Psoas muscle (tissue), 8 donors: Measurements from ENCODE around the gene SLC9A2. TPM values are rescaled to one million over a fixed set of nuclear protein-coding genes. Genes with fewer than 3 reads are reported as not detected.

Experiments used
- ATAC-seq, 4 donors: fragments of 200-7000 bp; cut with Tn5 transposase; one replicate each; pipeline ENCODE4 v1.9.1; 2020; ENCODE audit warnings: moderate library complexity in 3 of 4, mild to moderate bottlenecking in 2 of 4
- DNase-seq, 2 donors: peaks; one replicate each; pipeline ENCODE4 v3.0.0-alpha.2; 2020
- H3K27ac ChIP-seq: fragments of 200-600 bp; one replicate; pipeline ENCODE4 v1.8.0; 2022
- H3K27me3 ChIP-seq, 3 donors: fragments of 200-600 bp in 1 of 3; one replicate each; pipeline versions ENCODE4 v1.6.1 to v1.8.0; 2013 to 2022; ENCODE audit warnings: low read length in 2 of 3, mild to moderate bottlenecking in 2 of 3, moderate library complexity in 1 of 3; ENCODE audit not compliant: insufficient read depth in 3 of 3
- H3K36me3 ChIP-seq, 2 donors: fragments of 200-600 bp in 1 of 2; one replicate each; pipeline versions ENCODE4 v1.6.1 to v1.8.0; 2013 to 2022; ENCODE audit warnings: low read depth in 1 of 2, mild to moderate bottlenecking in 1 of 2, moderate library complexity in 1 of 2; ENCODE audit not compliant: insufficient read depth in 1 of 2
- H3K4me1 ChIP-seq: fragments of 200-600 bp; one replicate; pipeline ENCODE4 v1.8.0; 2022
- H3K4me3 ChIP-seq: fragments of 200-600 bp; one replicate; pipeline ENCODE4 v1.8.0; 2022; ENCODE audit warnings: mild to moderate bottlenecking
- H3K9me3 ChIP-seq: fragments of 200-600 bp; one replicate; pipeline ENCODE4 v1.8.0; 2022
- WGBS, 3 donors: extraction: QIAGEN DNeasy Blood & Tissue Kit; methylation state at CpG; one replicate each; pipeline versions ENCODE4 v1.1.6 to v1.1.7; 2013; 5-methylcytosine and 5-hydroxymethylcytosine counted together
- intact Hi-C, 2 donors: fragments of 100-400 bp; cut with DNase I; formaldehyde crosslinking; loops; one replicate each; pipeline versions ENCODE4 v1.11.0 to v1.14.2; 2022
- polyA plus RNA-seq, 3 donors: library from polyadenylated mRNA; stranded (reverse); fragments of 200-250 nt; gene quantifications; one replicate each; pipeline ENCODE4 v1.2.3, GENCODE V29; 2013
- total RNA-seq, 4 donors: library from RNA; stranded (reverse); fragmentation: NEBNext Ultra II Directional in 2 of 4; extraction: Animal tissue kit (Norgen Biotek cat#: 25700) in 2 of 4; gene quantifications; one replicate each; pipeline versions ENCODE4 v1.2.1 to v1.2.4, GENCODE V29; 2021 to 2023
- TF ChIP-seq, protein P1 (sequence below): fragments of 200-600 bp; IDR thresholded peaks from one replicate; pipeline ENCODE4 v1.8.0; 2022; ENCODE audit warnings: antibody characterized with exemption
- donor health status: healthy with polysubstance abuse.
- donor health status: DM: no; HTN: no; CAD: no; lungs with moderate emphysema.
- donor health status: Bipolar disorder and iron deficiency.
- donor health status: healthy.
- donor health status: DM: yes; HTN: yes; CAD: no.
- donor health status: DM: no; HTN: no; CAD: no.
- donor health status: DM: no; HTN: no; CAD: no.
- donor health status: DM: yes; HTN: yes; CAD: no.

The SLC9A2 gene
- total and polyA plus RNA-seq, 7 donors, result 0.81 to 9.3 (median 6.3) TPM

DNA sequence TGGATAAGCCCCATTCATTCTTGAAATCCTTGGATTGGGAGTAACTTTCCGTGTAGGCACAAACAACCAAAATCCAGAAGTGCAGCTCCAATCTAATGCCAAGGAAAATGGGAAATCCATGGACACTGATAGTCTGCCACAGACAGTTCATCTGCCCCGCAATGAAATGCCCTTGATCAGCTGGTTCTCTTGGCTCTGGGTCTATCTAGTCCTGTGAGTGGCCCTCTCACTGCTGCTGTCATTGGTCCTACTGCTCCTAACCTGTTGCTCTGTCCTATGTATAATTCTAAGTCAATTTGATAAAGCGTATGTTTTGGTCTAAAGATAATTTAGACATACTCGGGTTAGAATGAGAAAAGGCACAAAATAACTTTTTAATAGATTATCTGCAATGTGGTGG is 128.8 kb downstream of the SLC9A2 start:
- Histone ChIP-seq H3K9me3 (peaks cover 5% of the 10 kb centered on the region), H3K4me3 (no peak overlapping the region), H3K27ac (no peak overlapping the region), H3K27me3 (no peaks in the 10 kb centered on the region), H3K36me3 (no peaks in the 10 kb centered on the region), H3K4me1 (no peaks in the 10 kb centered on the region)
- DNase-seq (no peak), ATAC-seq (no peak)
- whole genome bisulfite sequencing, 3 donors, result 89 to 93% (median 90%) methylated on average over 4 of the region's 4 CpGs
- intact Hi-C loops, result no loop called here
- TF ChIP-seq, protein P1, sequence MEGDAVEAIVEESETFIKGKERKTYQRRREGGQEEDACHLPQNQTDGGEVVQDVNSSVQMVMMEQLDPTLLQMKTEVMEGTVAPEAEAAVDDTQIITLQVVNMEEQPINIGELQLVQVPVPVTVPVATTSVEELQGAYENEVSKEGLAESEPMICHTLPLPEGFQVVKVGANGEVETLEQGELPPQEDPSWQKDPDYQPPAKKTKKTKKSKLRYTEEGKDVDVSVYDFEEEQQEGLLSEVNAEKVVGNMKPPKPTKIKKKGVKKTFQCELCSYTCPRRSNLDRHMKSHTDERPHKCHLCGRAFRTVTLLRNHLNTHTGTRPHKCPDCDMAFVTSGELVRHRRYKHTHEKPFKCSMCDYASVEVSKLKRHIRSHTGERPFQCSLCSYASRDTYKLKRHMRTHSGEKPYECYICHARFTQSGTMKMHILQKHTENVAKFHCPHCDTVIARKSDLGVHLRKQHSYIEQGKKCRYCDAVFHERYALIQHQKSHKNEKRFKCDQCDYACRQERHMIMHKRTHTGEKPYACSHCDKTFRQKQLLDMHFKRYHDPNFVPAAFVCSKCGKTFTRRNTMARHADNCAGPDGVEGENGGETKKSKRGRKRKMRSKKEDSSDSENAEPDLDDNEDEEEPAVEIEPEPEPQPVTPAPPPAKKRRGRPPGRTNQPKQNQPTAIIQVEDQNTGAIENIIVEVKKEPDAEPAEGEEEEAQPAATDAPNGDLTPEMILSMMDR, result no peak

DNA sequence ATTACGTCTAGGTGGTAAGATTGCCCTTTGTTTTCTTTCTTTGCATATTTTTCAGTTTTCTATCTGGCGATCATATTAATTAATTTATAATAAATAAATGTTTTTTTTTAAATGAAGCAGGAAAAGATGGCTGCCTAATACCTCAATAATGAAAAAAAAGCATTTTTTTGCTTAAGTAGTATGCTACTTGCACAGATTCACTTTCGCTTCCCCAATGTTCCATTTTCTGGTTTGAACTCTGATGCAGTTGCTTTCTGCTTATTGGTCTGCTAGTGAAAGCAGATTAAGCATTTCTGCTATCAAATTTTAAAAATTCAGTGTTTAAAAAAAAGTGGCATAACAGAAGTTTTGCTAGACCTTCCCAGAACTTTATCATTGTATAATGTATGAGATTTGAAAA is 130.6 kb downstream of the SLC9A2 start:
- Histone ChIP-seq H3K9me3 (no peaks in the 10 kb centered on the region), H3K36me3 (no peaks in the 10 kb centered on the region), H3K27ac (no peak overlapping the region), H3K4me3 (no peak overlapping the region), H3K27me3 (no peaks in the 10 kb centered on the region), H3K4me1 (peaks cover 3% of the 10 kb centered on the region)
- DNase-seq (no peak), ATAC-seq (no peak)
- intact Hi-C loops, result no loop called here
- 69 to 96% (median 72%) methylated on average over 3 of the region's 3 CpGs for WGBS, 3 donors
- TF ChIP-seq, protein P1, result no peak

DNA sequence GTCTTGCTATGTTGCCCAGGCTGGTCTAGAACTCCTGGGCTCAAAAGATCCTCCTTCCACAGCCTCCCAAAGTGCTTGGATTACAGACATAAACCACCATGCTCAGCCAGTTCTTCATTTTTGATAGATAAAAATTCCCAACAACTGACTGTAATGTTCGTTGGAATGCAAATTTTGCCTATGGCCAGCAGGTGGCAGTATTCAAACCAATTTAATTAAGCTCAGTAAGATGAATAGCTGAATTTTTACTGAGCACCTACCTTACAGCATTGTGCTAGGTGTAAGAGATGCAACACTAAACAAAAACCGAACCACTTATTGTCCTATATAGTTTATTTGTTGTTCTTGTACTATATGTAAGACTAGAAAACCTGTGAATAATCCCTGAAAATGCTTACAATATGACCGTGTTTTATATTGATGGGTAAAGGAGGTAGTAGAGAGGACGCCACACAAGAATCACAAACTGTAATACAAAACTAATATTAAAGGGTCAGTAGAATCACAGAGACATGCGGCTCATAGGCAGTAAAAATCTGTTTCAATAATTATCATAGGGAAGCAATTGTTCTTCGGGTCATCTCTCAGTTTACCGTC is 134.3 kb downstream of the SLC9A2 start:
- ATAC-seq, result peak; percentile 61 to 76 (median 64)
- no peak for DNase-seq

DNA sequence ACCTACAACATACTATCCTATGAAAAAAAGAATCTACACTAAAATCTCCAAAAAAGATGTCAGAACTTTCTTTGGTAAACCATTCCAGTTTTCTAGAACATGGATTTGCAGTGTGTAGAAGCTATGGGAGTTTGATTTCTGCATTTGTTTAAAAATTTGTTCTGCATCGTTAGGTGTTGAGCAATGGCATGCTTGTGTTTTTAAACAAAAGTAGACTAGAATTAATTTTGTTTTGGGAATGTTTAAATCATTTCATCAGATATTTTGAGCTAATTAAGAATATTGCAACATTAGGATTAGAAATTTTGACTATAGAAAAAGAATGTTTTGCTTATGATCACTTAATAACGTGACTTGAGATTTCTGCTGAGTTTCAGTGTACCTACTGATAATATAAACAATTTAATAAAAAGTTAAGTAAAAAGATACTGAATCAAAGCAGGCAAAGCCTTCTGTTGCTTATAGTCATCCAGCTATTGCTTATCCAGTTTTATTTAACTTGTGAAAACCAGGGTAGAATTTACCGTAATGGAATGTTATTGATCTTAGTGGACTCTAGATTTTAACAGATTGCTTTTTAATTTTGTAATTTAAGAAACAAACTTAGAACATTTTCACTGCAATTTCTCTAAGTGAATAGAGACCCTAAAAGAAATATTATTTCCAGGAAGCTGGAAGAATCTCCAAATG is 135.2 kb downstream of the SLC9A2 start:
- H3K27ac ChIP-seq, result peak overlapping the region; percentile 66
- ATAC-seq, result no peak
- WGBS, 3 donors, result 52 to 86% (median 57%) methylated on average over 3 of the region's 3 CpGs
- H3K4me1 ChIP-seq, result peaks cover 31% of the 10 kb centered on the region
- TF ChIP-seq, protein P1, result no peak
- H3K36me3 ChIP-seq, result no peaks in the 10 kb centered on the region
- H3K9me3 ChIP-seq, result no peaks in the 10 kb centered on the region
- H3K27me3 ChIP-seq, result no peaks in the 10 kb centered on the region
- DNase-seq, result no peak
- peak overlapping the region; percentile 30 for H3K4me3 ChIP-seq
- intact Hi-C loops, result no loop called here

More for the DNA sequence above, 134.3 kb downstream of the SLC9A2 start:
- H3K4me1 ChIP-seq, result peaks cover 23% of the 10 kb centered on the region
- 67 to 74% (median 68%) methylated on average over 7 of the region's 7 CpGs for WGBS, 3 donors
- intact Hi-C loops, result loop anchor here (1.0 to 2.0 kb wide), 2 partner anchors 53 kb away; no protein-coding TSS in a partner anchor
- no peaks in the 10 kb centered on the region for H3K9me3 ChIP-seq
- H3K4me3 ChIP-seq, result no peak overlapping the region
- TF ChIP-seq, protein P1, result peak; percentile 82
- peak overlapping the region; percentile 66 for H3K27ac ChIP-seq
- H3K36me3 ChIP-seq, result no peaks in the 10 kb centered on the region
- no peaks in the 10 kb centered on the region for H3K27me3 ChIP-seq
